Fibroblast of lung (primary cell): ENCODE measurements around the gene SGIP1. TPM values are rescaled to one million over a fixed set of nuclear protein-coding genes. Genes with fewer than 3 reads are reported as not detected.
"Not testable (repeated sequence)": the region's sequence is repeated elsewhere in the genome, so short reads cannot be mapped to it uniquely, and the experiment has no call there.

Source experiments
- DNase-seq, 2 donors: peaks; one replicate each; pipeline versions ENCODE4 v3.0.0 to v3.0.0-alpha.2; 2010; ENCODE audit warnings: low read depth in 2 of 2
- H2AFZ ChIP-seq: 2 replicates; pipeline ENCODE4 v1.5.1; 2012; ENCODE audit warnings: low read length, control low read depth, inconsistent platforms
- H3K27ac ChIP-seq: 2 replicates; pipeline ENCODE4 v1.5.1; 2011; ENCODE audit warnings: low read length, control low read depth; ENCODE audit not compliant: insufficient read depth
- H3K27me3 ChIP-seq: 2 replicates; pipeline ENCODE4 v1.5.1; 2011; ENCODE audit warnings: mild to moderate bottlenecking, low read length; ENCODE audit not compliant: control insufficient read depth, insufficient read depth
- H3K36me3 ChIP-seq: 2 replicates; pipeline ENCODE4 v1.5.1; 2011; ENCODE audit warnings: low read length; ENCODE audit not compliant: control insufficient read depth, insufficient read depth
- H3K4me1 ChIP-seq: 2 replicates; pipeline ENCODE4 v1.5.1; 2011; ENCODE audit warnings: low read length; ENCODE audit not compliant: control insufficient read depth, insufficient read depth; ENCODE audit errors: extremely low read depth
- H3K4me2 ChIP-seq: 2 replicates; pipeline ENCODE4 v1.5.1; 2011; ENCODE audit warnings: low read length, control low read depth; ENCODE audit not compliant: insufficient read depth; ENCODE audit errors: extremely low read depth
- H3K4me3 ChIP-seq, 4 experiments: fragments of 200-600 bp in 1 of 4; sonication (generic) in 1 of 4; replicated peaks in 1 of 4; 2 replicates each; pipeline ENCODE4 v1.5.1; 2011 to 2016; ENCODE audit warnings: low read length in 4 of 4, low read depth in 3 of 4, mild to moderate bottlenecking in 3 of 4, control low read depth in 2 of 4, inconsistent platforms in 1 of 4, mixed read lengths in 1 of 4; ENCODE audit not compliant: insufficient read depth in 1 of 4; ENCODE audit errors: control extremely low read depth in 1 of 4
- H3K79me2 ChIP-seq: 2 replicates; pipeline ENCODE4 v1.5.1; 2012; ENCODE audit warnings: mild to moderate bottlenecking, low read length, inconsistent platforms; ENCODE audit not compliant: control insufficient read depth, insufficient read depth
- H3K9ac ChIP-seq: 2 replicates; pipeline ENCODE4 v1.5.1; 2011; ENCODE audit warnings: mild to moderate bottlenecking, low read length, control low read depth; ENCODE audit not compliant: insufficient read depth
- H3K9me3 ChIP-seq: 2 replicates; pipeline ENCODE4 v1.5.1; 2012; ENCODE audit warnings: low read depth, low read length; ENCODE audit not compliant: control insufficient read depth, insufficient read depth
- H4K20me1 ChIP-seq: 2 replicates; pipeline ENCODE4 v1.5.1; 2011; ENCODE audit warnings: low read length; ENCODE audit not compliant: control insufficient read depth, insufficient read depth; ENCODE audit errors: extremely low read depth
- CTCF ChIP-seq, 2 donors: IDR thresholded peaks in 1 of 2; conservative IDR thresholded peaks in 1 of 2; 1 replicate in 1 of 2; 2 replicates in 1 of 2; pipeline ENCODE4 v1.5.1; 2011 to 2012; ENCODE audit warnings: low read length in 2 of 2, control low read depth in 1 of 2, inconsistent platforms in 1 of 2, low read depth in 1 of 2, mild to moderate bottlenecking in 1 of 2
- EZH2 ChIP-seq: IDR thresholded peaks from 2 replicates; pipeline ENCODE4 v1.5.1; 2012; ENCODE audit warnings: low read length, control low read depth, mild to moderate bottlenecking; ENCODE audit errors: missing control alignments
- polyA plus RNA-seq, 2 donors: library from polyadenylated mRNA; depleted of rRNA in 1 of 2; stranded (reverse) in 1 of 2; unstranded in 1 of 2; fragments of >200 nt; gene quantifications; 2 replicates each; pipeline ENCODE4 v1.2.1, GENCODE V29; 2011 to 2012; ENCODE audit warnings: missing spikeins in 1 of 2
- total RNA-seq: library from RNA; depleted of rRNA; stranded (reverse); fragments of >200 nt; gene quantifications from 2 replicates; pipeline ENCODE4 v1.2.1, GENCODE V29; 2014

Gene SGIP1
- total and polyA plus RNA-seq, 2 donors (not counting 1 experiment from before 2014, with no cell fraction given): 37.8 to 77.6 TPM

- Histone ChIP-seq H3K4me3 (no peak overlapping the region), H3K79me2 (no peaks in the 10 kb centered on the region), H3K4me2 (no peak overlapping the region), H3K27me3 (no peaks in the 10 kb centered on the region), H4K20me1 (no peaks in the 10 kb centered on the region), H3K36me3 (no peaks in the 10 kb centered on the region), H2AFZ (no peak overlapping the region), H3K9ac (no peak overlapping the region), H3K4me1 (no peaks in the 10 kb centered on the region), H3K9me3 (no peaks in the 10 kb centered on the region), H3K27ac (no peak overlapping the region)
- no peak for TF ChIP-seq EZH2
- TF ChIP-seq CTCF (conservative IDR thresholded peaks at IDR 0.05 in 1 of 2, IDR thresholded peaks at IDR 0.05 in 1 of 2; ENCODE audit: low read depth in 1 of 2, low read length in 2 of 2): no peak
- no peak for DNase-seq
Measured at GRCh38 chr1:66788231-66788939, 254.4 kb downstream of the SGIP1 start.

DNA sequence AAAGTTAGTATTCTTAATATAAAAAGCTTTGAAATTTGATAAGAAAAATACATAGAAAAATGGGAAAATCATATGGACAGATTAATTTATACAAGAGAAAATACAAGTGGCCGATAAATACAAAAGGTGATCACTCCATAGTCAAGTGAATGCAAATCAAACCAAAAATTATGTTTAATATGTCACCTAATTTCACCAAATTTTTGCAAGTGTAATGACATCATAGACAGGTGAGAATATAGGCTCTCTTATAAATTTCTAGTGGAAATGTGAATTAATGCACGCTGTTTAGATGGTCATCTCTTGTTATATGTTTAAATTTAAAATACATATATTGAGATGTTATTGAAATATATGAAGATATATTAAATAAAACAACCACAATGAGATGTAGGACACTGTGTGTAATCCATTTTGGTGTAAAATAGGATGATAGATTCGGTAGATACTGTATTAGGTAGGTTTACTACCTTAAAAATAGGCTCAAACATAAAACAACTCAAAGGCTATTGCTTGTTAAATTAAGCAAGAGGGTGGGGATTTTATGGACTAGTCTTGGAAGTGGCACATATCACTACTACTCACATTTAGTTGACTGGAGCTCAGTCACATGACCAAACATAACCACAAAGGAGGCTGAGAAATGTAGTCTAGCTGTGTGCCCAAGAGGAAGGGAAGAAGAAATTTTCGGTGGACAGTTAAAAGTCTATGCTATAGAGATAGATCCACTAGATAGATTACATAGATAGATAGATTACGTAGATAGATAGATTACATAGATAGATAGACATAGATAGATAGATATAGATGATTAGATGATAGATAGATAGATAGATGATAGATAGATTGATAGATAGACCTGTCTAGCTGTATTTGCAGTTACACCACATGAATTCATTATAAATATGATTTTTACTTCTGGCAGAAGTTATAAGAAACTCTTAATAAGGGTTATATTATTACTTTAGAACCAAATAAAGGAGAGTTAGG is 258.0 kb downstream of the SGIP1 start:
- no peak overlapping the region for H3K4me3 ChIP-seq
- no peak overlapping the region for H3K4me2 ChIP-seq
- H3K36me3 ChIP-seq: no peaks in the 10 kb centered on the region
- H4K20me1 ChIP-seq: no peaks in the 10 kb centered on the region
- H3K9ac ChIP-seq: no peak overlapping the region
- no peak for DNase-seq
- H3K79me2 ChIP-seq: no peaks in the 10 kb centered on the region
- H3K27ac ChIP-seq: no peak overlapping the region
- no peak for TF ChIP-seq CTCF (conservative IDR thresholded peaks at IDR 0.05 in 1 of 2, IDR thresholded peaks at IDR 0.05 in 1 of 2; ENCODE audit: low read depth in 1 of 2, low read length in 2 of 2)
- TF ChIP-seq EZH2: no peak
- H2AFZ ChIP-seq: no peak overlapping the region
- no peaks in the 10 kb centered on the region for H3K4me1 ChIP-seq
- no peaks in the 10 kb centered on the region for H3K27me3 ChIP-seq
- no peaks in the 10 kb centered on the region for H3K9me3 ChIP-seq

DNA sequence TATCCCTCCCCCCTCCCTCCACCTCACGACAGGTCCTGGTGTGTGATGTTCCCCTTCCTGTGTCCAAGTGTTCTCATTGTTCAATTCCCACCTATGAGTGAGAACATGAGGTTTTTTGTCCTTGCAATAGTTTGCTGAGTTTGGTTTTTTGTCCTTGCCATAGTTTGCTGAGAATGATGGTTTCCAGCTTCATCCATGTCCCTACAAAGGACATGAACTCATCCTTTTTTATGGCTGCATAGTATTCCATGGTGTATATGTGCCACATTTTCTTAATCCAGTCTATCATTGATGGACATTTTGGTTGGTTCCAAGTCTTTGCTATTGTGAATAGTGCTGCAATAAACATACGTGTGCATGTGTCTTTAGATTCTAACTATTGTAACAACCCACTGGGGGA is 261.9 kb downstream of the SGIP1 start:
- DNase-seq, H3K9me3 ChIP-seq, H3K4me1 ChIP-seq, H3K9ac ChIP-seq, H4K20me1 ChIP-seq, H3K4me2 ChIP-seq, H3K79me2 ChIP-seq, H2AFZ ChIP-seq, H3K27me3 ChIP-seq, H3K36me3 ChIP-seq, H3K27ac ChIP-seq, H3K4me3 ChIP-seq: not testable (repeated sequence)

Other genes with a start within 250 kb of the SGIP1 start
- gene DYNLT5, start 218.3 kb downstream of the SGIP1 start, total RNA-seq: under 0.01 and 0.50 TPM in 2 replicates
- gene DYNLT5, start 218.3 kb downstream of the SGIP1 start, polyA plus RNA-seq: 0.32 and 0.37 TPM in 2 replicates